WTC11 (cell line): Measurements from ENCODE around the gene GAS2L3.

Experiments used
- NFATC4 ChIP-seq: fragments of 250-450 bp; sonication (Bioruptor Pico); IDR thresholded peaks from 2 replicates; pipeline ENCODE4 v1.9.0; 2021; ENCODE audit warnings: mild to moderate bottlenecking
- TEAD4 ChIP-seq: sonication (generic); formaldehyde crosslinking; IDR thresholded peaks from 2 replicates; pipeline ENCODE4 v1.8.0; 2022; ENCODE audit warnings: mild to moderate bottlenecking, missing genetic modification reagents
- TF ChIP-seq, protein P1 (sequence below): sonication (generic); formaldehyde crosslinking; IDR thresholded peaks from 2 replicates; pipeline ENCODE4 v1.8.1; 2022; ENCODE audit warnings: low read depth, mild to moderate bottlenecking, moderate library complexity, missing genetic modification reagents, borderline replicate concordance
- TF ChIP-seq, protein P2 (sequence below): sonication (generic); formaldehyde crosslinking; IDR thresholded peaks from 2 replicates; pipeline ENCODE4 v1.8.0; 2022; ENCODE audit warnings: mild to moderate bottlenecking, missing genetic modification reagents
- TF ChIP-seq, protein P3 (sequence below): sonication (generic); formaldehyde crosslinking; IDR thresholded peaks from 2 replicates; pipeline ENCODE4 v1.8.0; 2022; ENCODE audit warnings: mild to moderate bottlenecking, missing genetic modification reagents

DNA sequence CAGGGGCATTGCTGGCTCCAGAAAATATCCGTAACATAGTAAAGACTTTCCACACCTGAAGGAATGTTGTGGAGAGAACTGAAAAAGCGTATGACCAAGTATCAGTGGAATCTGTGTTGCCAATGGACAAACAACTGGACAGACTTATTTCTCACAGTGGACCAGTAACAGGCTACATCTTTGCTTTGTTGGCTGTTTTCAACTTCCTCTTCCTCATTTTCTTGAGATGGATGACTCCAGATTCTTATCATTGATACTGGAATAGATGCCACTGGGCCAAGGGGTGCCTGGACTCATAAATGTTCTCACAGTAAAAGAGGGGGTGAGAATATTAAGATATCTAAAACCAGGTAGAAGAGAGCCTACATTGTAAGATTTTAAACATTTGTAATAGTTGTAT, 6.4 kb downstream of the GAS2L3 start:
- no peak for TF ChIP-seq TEAD4
- TF ChIP-seq, protein P1, sequence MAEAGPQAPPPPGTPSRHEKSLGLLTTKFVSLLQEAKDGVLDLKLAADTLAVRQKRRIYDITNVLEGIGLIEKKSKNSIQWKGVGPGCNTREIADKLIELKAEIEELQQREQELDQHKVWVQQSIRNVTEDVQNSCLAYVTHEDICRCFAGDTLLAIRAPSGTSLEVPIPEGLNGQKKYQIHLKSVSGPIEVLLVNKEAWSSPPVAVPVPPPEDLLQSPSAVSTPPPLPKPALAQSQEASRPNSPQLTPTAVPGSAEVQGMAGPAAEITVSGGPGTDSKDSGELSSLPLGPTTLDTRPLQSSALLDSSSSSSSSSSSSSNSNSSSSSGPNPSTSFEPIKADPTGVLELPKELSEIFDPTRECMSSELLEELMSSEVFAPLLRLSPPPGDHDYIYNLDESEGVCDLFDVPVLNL: no peak
- TF ChIP-seq, protein P2, sequence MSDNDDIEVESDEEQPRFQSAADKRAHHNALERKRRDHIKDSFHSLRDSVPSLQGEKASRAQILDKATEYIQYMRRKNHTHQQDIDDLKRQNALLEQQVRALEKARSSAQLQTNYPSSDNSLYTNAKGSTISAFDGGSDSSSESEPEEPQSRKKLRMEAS: no peak
- TF ChIP-seq, protein P3, sequence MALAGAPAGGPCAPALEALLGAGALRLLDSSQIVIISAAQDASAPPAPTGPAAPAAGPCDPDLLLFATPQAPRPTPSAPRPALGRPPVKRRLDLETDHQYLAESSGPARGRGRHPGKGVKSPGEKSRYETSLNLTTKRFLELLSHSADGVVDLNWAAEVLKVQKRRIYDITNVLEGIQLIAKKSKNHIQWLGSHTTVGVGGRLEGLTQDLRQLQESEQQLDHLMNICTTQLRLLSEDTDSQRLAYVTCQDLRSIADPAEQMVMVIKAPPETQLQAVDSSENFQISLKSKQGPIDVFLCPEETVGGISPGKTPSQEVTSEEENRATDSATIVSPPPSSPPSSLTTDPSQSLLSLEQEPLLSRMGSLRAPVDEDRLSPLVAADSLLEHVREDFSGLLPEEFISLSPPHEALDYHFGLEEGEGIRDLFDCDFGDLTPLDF (CRISPR knock-in tag): no peak
- no peak for TF ChIP-seq NFATC4 (CRISPR knock-in tag)
